AG20443 (cell line): ENCODE data around the gene SMTNL1.

Source experiments
- DNase-seq: peaks from one replicate; pipeline ENCODE4 v3.0.0; 2012; ENCODE audit warnings: low spot score, mixed read lengths

Gene SMTNL1

GRCh38 chr11:57544566-57544965 lies 7.2 kb downstream of the SMTNL1 start:
- no peak for DNase-seq

GRCh38 chr11:57545883-57546282 lies 8.5 kb downstream of the SMTNL1 start:
- DNase-seq: no peak

GRCh38 chr11:57546451-57546850 lies 9.1 kb downstream of the SMTNL1 start:
- no peak for DNase-seq

- DNase-seq: peak; percentile 80
Measured at GRCh38 chr11:57546869-57547475, 9.6 kb downstream of the SMTNL1 start.

GRCh38 chr11:57547854-57548377 lies 10.5 kb downstream of the SMTNL1 start:
- no peak for DNase-seq

GRCh38 chr11:57549983-57550382 lies 12.6 kb downstream of the SMTNL1 start:
- no peak for DNase-seq

GRCh38 chr11:57551941-57552340 lies 14.5 kb downstream of the SMTNL1 start:
- no peak for DNase-seq

- no peak for DNase-seq
Measured at GRCh38 chr11:57552479-57552878, 15.1 kb downstream of the SMTNL1 start.

- DNase-seq: no peak
Measured at GRCh38 chr11:57555393-57555792, 18.0 kb downstream of the SMTNL1 start.

GRCh38 chr11:57556041-57556440 lies 18.6 kb downstream of the SMTNL1 start:
- DNase-seq: no peak

GRCh38 chr11:57560146-57560545 lies 22.8 kb downstream of the SMTNL1 start:
- no peak for DNase-seq

GRCh38 chr11:57562596-57562995 lies 25.2 kb downstream of the SMTNL1 start:
- no peak for DNase-seq

GRCh38 chr11:57566005-57566904 lies 28.9 kb downstream of the SMTNL1 start:
- peak; percentile 56 for DNase-seq

GRCh38 chr11:57566905-57567514 lies 29.6 kb downstream of the SMTNL1 start:
- DNase-seq: peak; percentile 20

GRCh38 chr11:57567515-57568329 lies 30.3 kb downstream of the SMTNL1 start, which contains the start of gene UBE2L6:
UBE2L6 (minus strand) TSS chr11:57567672; CDS start chr11:57567611, 61 bp downstream.
- peak; percentile 90 for DNase-seq

- no peak for DNase-seq
Measured at GRCh38 chr11:57568330-57568766, 31.0 kb downstream of the SMTNL1 start.

- no peak for DNase-seq
Measured at GRCh38 chr11:57571606-57572005, 34.2 kb downstream of the SMTNL1 start.

- DNase-seq: no peak
Measured at GRCh38 chr11:57574061-57574460, 36.7 kb downstream of the SMTNL1 start.

GRCh38 chr11:57584341-57584740 lies 46.9 kb downstream of the SMTNL1 start:
- DNase-seq: no peak

- no peak for DNase-seq
Measured at GRCh38 chr11:57585301-57585700, 47.9 kb downstream of the SMTNL1 start.

GRCh38 chr11:57586711-57587245 lies 49.4 kb downstream of the SMTNL1 start:
- no peak for DNase-seq
